ENCODE data around the gene ARHGAP6. TPM values are rescaled to one million over a fixed set of nuclear protein-coding genes. Genes with fewer than 3 reads are reported as not detected.
A peak's percentile ranks its signal among the peaks of the same experiment; 100 is the strongest.

The ARHGAP6 gene
- total RNA-seq, 4 donors from 2014 or later, result 2.1 to 30.5 (median 4.9) TPM

DNA sequence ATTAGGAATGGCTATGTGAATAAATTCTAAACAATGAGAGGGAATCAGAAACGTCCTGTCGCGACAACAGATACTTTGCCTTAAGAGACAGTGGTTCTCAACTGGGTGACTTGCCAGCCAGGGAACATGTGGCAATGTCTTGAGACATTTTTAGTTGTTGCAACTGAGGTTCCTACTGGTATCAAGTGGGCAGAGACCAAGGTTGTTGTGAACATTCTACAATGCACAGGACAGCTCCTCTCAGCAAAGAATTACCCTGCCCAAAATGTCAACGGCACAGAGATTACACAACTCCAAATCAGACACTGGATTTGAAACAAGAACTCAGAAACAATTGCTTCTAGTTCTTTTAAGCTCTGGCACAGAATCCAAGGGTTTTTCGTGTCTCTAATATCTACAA lies 128.6 kb downstream of the ARHGAP6 start:
- no peaks in the 10 kb centered on the region for H3K4me1 ChIP-seq
- no peaks in the 10 kb centered on the region for H3K36me3 ChIP-seq
- DNase-seq, result no peak
- no peaks in the 10 kb centered on the region for H3K27me3 ChIP-seq
- no peak overlapping the region for H3K4me3 ChIP-seq
- H3K27ac ChIP-seq, result no peak overlapping the region
- TF ChIP-seq, protein P1, sequence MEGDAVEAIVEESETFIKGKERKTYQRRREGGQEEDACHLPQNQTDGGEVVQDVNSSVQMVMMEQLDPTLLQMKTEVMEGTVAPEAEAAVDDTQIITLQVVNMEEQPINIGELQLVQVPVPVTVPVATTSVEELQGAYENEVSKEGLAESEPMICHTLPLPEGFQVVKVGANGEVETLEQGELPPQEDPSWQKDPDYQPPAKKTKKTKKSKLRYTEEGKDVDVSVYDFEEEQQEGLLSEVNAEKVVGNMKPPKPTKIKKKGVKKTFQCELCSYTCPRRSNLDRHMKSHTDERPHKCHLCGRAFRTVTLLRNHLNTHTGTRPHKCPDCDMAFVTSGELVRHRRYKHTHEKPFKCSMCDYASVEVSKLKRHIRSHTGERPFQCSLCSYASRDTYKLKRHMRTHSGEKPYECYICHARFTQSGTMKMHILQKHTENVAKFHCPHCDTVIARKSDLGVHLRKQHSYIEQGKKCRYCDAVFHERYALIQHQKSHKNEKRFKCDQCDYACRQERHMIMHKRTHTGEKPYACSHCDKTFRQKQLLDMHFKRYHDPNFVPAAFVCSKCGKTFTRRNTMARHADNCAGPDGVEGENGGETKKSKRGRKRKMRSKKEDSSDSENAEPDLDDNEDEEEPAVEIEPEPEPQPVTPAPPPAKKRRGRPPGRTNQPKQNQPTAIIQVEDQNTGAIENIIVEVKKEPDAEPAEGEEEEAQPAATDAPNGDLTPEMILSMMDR (IDR thresholded peaks at IDR 0.05), result no peak
- TF ChIP-seq POLR2A (IDR thresholded peaks at IDR 0.05), result no peak
- no peaks in the 10 kb centered on the region for H3K9me3 ChIP-seq

DNA sequence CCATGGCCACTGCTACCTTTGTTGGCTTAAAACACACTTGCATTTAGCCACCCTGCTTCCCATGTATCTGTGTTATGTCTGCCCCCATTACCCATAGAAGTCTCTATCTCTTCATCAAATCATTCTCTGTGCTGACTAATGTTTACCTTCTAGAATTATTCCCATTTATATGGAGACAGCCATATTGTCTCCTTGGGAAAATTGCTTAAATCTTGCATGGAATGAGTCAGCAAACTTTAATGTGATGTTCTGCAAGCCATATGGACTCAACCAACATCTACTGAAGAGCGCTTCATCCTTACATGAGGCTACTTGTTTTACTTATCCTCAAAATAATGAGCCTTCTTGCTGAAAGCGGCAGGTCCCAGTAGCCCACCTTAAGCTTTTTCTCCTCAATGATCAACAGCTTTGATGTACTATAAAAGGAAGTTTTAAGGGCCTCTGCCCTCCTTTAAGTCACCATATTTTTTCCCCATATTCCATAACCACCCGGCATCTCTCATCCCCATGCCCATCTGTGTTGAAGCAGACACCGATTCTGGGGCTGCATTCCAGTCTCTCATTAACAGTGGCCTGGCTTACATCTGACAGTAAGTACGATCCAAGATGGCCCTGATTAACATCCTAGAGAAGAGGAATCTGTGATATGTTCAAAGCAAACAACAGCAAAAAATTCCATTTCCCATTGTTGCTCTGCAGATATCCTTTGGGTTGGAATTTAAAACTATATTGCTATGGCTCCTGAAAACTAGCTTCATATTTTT lies 130.4 kb downstream of the ARHGAP6 start:
- Histone ChIP-seq H3K27me3 (no peaks in the 10 kb centered on the region), H3K4me3 (no peak overlapping the region), H3K27ac (no peak overlapping the region), H3K9me3 (no peaks in the 10 kb centered on the region), H3K36me3 (no peaks in the 10 kb centered on the region), H3K4me1 (no peaks in the 10 kb centered on the region)
- no peak for DNase-seq
- no peak for TF ChIP-seq POLR2A (IDR thresholded peaks at IDR 0.05)
- TF ChIP-seq, protein P1 (IDR thresholded peaks at IDR 0.05), result no peak

DNA sequence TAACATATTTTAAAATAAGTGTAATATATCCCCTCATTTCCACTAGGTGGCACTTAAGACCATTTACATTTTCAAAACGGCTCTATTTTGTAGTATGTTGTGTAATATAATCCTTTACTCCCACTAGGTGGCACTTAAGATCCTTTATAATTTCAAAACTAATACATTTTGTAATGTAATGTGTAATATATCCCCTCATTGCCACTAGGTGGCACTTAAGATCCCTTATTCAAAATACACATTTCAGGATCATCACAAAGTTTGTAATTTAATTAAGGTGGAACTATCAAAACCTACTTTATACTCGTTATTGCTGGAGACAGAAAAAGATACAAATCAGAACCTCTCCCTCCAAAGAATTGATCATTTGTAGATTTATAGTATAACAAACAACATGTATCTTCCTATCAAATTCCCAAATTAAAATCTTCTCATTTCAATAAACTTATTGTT lies 132.5 kb downstream of the ARHGAP6 start:
- Histone ChIP-seq H3K9me3 (no peaks in the 10 kb centered on the region), H3K27ac (no peak overlapping the region), H3K36me3 (no peaks in the 10 kb centered on the region), H3K4me1 (no peaks in the 10 kb centered on the region), H3K4me3 (no peak overlapping the region), H3K27me3 (no peaks in the 10 kb centered on the region)
- TF ChIP-seq POLR2A (IDR thresholded peaks at IDR 0.05), result no peak
- TF ChIP-seq, protein P1 (IDR thresholded peaks at IDR 0.05), result peak; percentile 71 to 98 (median 90)
- DNase-seq, result no peak

DNA sequence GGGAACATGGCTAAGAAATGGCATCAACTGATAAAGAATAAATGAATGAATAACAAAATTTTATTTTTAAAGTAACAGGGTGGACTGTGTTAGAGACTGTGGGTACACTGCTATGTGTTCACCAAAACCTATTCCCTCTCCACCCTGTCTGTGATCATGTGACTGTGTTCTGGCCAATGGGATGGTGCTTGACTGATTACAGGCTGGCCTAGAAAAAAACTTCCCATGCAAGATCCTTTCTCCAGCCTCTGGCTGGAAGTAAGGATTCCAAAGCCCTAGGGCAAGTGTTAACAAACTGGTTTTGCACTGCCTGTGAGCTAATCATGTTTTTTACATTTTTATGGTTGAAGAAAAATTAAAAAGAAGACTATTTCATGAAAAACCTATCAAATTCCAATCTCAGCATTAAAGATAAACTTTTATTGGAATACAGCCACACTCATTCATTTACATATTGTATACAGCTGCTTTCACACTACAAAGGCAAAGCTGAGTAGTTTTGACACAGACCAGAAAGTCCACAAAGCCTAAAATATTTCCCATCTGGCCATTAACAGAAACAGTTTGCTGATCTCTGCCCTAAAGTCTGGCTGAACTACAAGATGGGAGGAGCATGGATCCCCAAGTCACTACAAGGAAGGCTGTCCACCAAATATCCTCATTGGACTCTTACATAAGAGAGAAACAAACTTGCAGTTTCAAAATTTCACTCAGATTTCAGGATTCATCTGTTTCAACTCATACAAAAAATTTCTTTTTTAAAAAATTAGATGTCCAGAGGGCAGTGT lies 133.2 kb downstream of the ARHGAP6 start:
- H3K36me3 ChIP-seq, result no peaks in the 10 kb centered on the region
- H3K27ac ChIP-seq, result no peak overlapping the region
- no peak for TF ChIP-seq POLR2A (IDR thresholded peaks at IDR 0.05)
- no peak for DNase-seq
- no peaks in the 10 kb centered on the region for H3K27me3 ChIP-seq
- no peaks in the 10 kb centered on the region for H3K9me3 ChIP-seq
- no peak overlapping the region for H3K4me3 ChIP-seq
- H3K4me1 ChIP-seq, result no peaks in the 10 kb centered on the region

DNA sequence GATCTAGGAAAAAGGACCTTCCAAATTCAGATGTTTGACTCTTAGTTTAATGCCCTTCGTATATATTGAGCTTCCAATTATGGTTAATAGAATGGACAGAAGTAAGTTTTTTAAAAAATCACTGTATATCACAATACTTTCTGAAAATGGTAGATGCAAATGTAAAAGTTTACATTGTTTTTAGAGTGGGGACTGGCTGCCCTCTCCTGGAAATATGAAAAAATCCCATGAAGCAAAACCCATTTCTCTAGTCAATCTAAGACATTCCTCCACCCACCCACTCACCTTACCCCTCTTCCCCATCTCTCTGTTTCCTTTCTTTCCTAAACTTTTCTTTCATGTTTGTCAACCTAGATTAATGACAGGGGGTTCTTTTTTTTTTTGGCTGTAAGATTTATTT lies 134.5 kb downstream of the ARHGAP6 start:
- Histone ChIP-seq H3K4me1 (no peaks in the 10 kb centered on the region), H3K36me3 (no peaks in the 10 kb centered on the region), H3K4me3 (no peak overlapping the region), H3K27me3 (no peaks in the 10 kb centered on the region), H3K27ac (no peak overlapping the region), H3K9me3 (no peaks in the 10 kb centered on the region)
- DNase-seq, result no peak
- TF ChIP-seq POLR2A (IDR thresholded peaks at IDR 0.05), result no peak
- TF ChIP-seq, protein P1 (IDR thresholded peaks at IDR 0.05), result peak in 1 of 6 experiments; percentile 9

DNA sequence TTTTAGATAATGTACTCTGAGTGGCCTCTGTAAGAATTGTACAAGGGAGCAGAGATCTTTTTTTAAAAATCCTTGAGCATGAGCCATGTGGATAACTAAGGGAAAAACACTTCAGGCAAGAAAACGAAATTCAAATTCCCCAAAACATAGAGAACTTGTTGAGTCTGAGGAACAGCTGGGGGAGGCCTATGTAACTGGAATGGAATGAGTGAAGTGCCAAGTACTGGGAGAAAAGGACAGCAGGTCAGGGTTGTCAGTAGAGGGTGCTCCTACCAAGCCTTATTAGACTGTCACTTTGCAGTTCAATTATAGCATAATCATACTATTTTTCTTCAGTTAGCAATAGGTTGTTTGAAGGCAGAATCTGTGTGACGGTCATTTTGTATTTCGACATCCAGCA lies 135.1 kb downstream of the ARHGAP6 start:
- Histone ChIP-seq H3K27me3 (no peaks in the 10 kb centered on the region), H3K4me3 (no peak overlapping the region), H3K4me1 (no peaks in the 10 kb centered on the region), H3K36me3 (no peaks in the 10 kb centered on the region), H3K9me3 (no peaks in the 10 kb centered on the region), H3K27ac (no peak overlapping the region)
- no peak for DNase-seq
- TF ChIP-seq POLR2A (IDR thresholded peaks at IDR 0.05), result no peak
- TF ChIP-seq, protein P1 (IDR thresholded peaks at IDR 0.05), result no peak

Data from Peyer's patch (tissue), 4 donors.